HG03025 (cell line): ENCODE results near the gene TBC1D24.
"Not testable (repeated sequence)": the region's sequence is repeated elsewhere in the genome, so short reads cannot be mapped to it uniquely, and the experiment has no call there.

Experiments used
- ATAC-seq: cut with Tn5 transposase; IDR thresholded peaks from one replicate; pipeline ENCODE4 v1.9.1; 2021; ENCODE audit warnings: mild to moderate bottlenecking, moderate library complexity; ENCODE audit not compliant: unreplicated experiment, low FRiP score

The TBC1D24 gene

GRCh38 chr16:2468233-2468724 is 6.6 kb upstream of the TBC1D24 start:
- no peak for ATAC-seq

GRCh38 chr16:2468725-2469398 is 6.1 kb upstream of the TBC1D24 start:
- no peak for ATAC-seq

- ATAC-seq: no peak
Measured at GRCh38 chr16:2469399-2470233, 5.3 kb upstream of the TBC1D24 start.

GRCh38 chr16:2470234-2470601 is 4.7 kb upstream of the TBC1D24 start:
- no peak for ATAC-seq

- no peak for ATAC-seq
Measured at GRCh38 chr16:2470603-2471015, 4.3 kb upstream of the TBC1D24 start.

GRCh38 chr16:2471016-2471652 is 3.8 kb upstream of the TBC1D24 start, which contains the start of gene NTN3:
TSS of gene NTN3 (plus strand) at chr16:2471297. CDS start at chr16:2471702, 405 bp downstream.
- no peak for ATAC-seq

- ATAC-seq: no peak
Measured at GRCh38 chr16:2471653-2472487, 3.1 kb upstream of the TBC1D24 start.

GRCh38 chr16:2472488-2472864 is 2.5 kb upstream of the TBC1D24 start:
- ATAC-seq: no peak

- no peak for ATAC-seq
Measured at GRCh38 chr16:2472885-2473445, 2.0 kb upstream of the TBC1D24 start.

- no peak for ATAC-seq
Measured at GRCh38 chr16:2473446-2473926, 1.4 kb upstream of the TBC1D24 start.

GRCh38 chr16:2473999-2474876 is 689 bp upstream of the TBC1D24 start:
- no peak for ATAC-seq

- ATAC-seq: no peak
Measured at GRCh38 chr16:2475413-2476344, 752 bp downstream of the TBC1D24 start.

- no peak for ATAC-seq
Measured at GRCh38 chr16:2476345-2476720, 1.4 kb downstream of the TBC1D24 start.

- no peak for ATAC-seq
Measured at GRCh38 chr16:2476741-2477140, 1.8 kb downstream of the TBC1D24 start.

GRCh38 chr16:2477327-2477726 is 2.4 kb downstream of the TBC1D24 start:
- no peak for ATAC-seq

- ATAC-seq: no peak
Measured at GRCh38 chr16:2478279-2478678, 3.4 kb downstream of the TBC1D24 start.

GRCh38 chr16:2479996-2480395 is 5.1 kb downstream of the TBC1D24 start:
- ATAC-seq: not testable (repeated sequence)

GRCh38 chr16:2480948-2481347 is 6.0 kb downstream of the TBC1D24 start:
- no peak for ATAC-seq
